PFSK-1 (cell line): ENCODE measurements around the gene EIPR1.

Experiments used
- FOXP2 ChIP-seq: optimal IDR thresholded peaks from 2 replicates; pipeline ENCODE3; 2011; ENCODE audit warnings: borderline replicate concordance, control low read depth, inconsistent platforms; ENCODE audit not compliant: insufficient read depth; ENCODE audit errors: extremely low read length, extremely low read depth
- POLR2AphosphoS5 ChIP-seq: IDR thresholded peaks from 2 replicates; pipeline ENCODE4 v1.6.1; 2012; ENCODE audit warnings: low read depth, mild to moderate bottlenecking, control low read depth, low read length, moderate library complexity
- TAF1 ChIP-seq: IDR thresholded peaks from 2 replicates; pipeline ENCODE4 v1.6.1; 2012; ENCODE audit warnings: low read length, control low read depth, borderline replicate concordance; ENCODE audit not compliant: insufficient read depth
- TF ChIP-seq, protein P1 (sequence below), 2 experiments: IDR thresholded peaks; 2 replicates each; pipeline versions ENCODE4 v1.6.1 to v1.8.0; 2011 to 2012; ENCODE audit warnings: low read depth in 2 of 2, low read length in 2 of 2, control low read depth in 1 of 2, inconsistent platforms in 1 of 2, mild to moderate bottlenecking in 1 of 2, moderate library complexity in 1 of 2; ENCODE audit not compliant: insufficient read depth in 1 of 2

DNA sequence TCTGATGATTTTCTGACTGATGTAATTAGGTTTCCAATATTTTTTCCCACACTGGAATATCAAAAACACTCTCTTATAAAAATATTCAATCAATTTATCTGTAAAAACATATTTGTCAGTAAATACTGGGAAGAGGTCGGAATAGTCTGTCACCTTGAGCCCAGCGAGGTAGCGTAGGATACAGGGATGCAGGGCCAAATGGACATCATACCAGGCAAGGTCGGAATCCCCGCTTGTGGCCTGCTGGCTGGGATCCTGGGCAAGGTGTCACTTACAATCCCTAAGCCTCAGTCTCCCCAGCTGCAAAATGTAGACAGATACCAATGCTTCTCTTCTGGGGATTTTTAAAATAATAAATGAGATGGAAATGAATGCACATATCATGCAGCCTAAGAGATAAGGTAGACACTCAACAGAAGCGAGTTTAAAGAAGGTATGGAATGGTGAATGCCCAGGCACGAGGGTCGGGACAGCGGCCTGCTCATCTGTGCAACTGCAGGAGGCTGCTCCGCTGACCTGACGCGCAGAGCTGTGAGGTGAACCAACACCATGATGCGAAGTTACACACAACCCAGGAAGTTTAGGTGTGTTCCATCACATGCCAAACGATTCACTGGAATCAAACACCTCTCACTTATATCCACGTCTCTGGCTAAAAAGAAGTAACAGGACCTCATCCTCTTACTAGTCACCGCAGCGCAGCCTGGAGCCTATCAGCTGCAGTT is 98.2 kb downstream of the EIPR1 start:
- TF ChIP-seq, protein P1, sequence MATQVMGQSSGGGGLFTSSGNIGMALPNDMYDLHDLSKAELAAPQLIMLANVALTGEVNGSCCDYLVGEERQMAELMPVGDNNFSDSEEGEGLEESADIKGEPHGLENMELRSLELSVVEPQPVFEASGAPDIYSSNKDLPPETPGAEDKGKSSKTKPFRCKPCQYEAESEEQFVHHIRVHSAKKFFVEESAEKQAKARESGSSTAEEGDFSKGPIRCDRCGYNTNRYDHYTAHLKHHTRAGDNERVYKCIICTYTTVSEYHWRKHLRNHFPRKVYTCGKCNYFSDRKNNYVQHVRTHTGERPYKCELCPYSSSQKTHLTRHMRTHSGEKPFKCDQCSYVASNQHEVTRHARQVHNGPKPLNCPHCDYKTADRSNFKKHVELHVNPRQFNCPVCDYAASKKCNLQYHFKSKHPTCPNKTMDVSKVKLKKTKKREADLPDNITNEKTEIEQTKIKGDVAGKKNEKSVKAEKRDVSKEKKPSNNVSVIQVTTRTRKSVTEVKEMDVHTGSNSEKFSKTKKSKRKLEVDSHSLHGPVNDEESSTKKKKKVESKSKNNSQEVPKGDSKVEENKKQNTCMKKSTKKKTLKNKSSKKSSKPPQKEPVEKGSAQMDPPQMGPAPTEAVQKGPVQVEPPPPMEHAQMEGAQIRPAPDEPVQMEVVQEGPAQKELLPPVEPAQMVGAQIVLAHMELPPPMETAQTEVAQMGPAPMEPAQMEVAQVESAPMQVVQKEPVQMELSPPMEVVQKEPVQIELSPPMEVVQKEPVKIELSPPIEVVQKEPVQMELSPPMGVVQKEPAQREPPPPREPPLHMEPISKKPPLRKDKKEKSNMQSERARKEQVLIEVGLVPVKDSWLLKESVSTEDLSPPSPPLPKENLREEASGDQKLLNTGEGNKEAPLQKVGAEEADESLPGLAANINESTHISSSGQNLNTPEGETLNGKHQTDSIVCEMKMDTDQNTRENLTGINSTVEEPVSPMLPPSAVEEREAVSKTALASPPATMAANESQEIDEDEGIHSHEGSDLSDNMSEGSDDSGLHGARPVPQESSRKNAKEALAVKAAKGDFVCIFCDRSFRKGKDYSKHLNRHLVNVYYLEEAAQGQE (IDR thresholded peaks at IDR 0.05; ENCODE audit: insufficient read depth in 1 of 2, low read depth in 2 of 2, low read length in 2 of 2), result no peak
- no peak for TF ChIP-seq POLR2AphosphoS5
- no peak for TF ChIP-seq FOXP2
- no peak for TF ChIP-seq TAF1
